HG03558 (cell line): ENCODE measurements around the gene GEN1.

Experiments used
- ATAC-seq: cut with Tn5 transposase; IDR thresholded peaks from one replicate; pipeline ENCODE4 v1.9.1; 2021; ENCODE audit warnings: moderate number of reproducible peaks; ENCODE audit not compliant: unreplicated experiment; ENCODE audit errors: extremely low read depth

Gene GEN1

GRCh38 chr2:17753803-17754663 lies at the start of gene GEN1, which contains the start of gene SMC6:
Gene GEN1, plus strand, starts transcription at chr2:17754138. Its CDS starts 5,806 bp downstream, at chr2:17759944.
Gene SMC6, minus strand, starts transcription at chr2:17753810. Its CDS starts 7,864 bp downstream, at chr2:17745946.
- peak; percentile 45 for ATAC-seq

- ATAC-seq, result no peak
Measured at GRCh38 chr2:17706845-17707244, 47.1 kb upstream of the GEN1 start.

GRCh38 chr2:17708501-17708900 lies 45.4 kb upstream of the GEN1 start:
- ATAC-seq, result no peak

DNA sequence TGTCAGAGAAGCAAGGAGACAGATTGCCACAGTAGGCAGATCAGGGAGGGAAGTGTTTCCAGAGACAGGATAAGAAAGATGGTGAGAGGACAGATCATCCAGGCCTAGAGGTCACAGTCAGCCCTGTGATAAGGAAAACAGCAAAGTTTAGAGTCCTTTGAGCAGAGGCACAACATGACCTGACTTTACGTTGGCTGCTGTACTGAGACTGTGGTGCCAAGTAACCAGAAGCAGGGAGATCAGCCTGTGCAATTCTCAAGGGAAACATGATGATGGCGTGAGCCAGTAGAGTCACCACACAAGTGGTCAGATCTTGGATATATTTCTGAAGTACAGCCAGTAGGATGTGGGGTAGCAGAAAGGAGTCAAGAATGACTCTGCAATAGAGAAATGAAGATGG lies 44.0 kb upstream of the GEN1 start:
- no peak for ATAC-seq

DNA sequence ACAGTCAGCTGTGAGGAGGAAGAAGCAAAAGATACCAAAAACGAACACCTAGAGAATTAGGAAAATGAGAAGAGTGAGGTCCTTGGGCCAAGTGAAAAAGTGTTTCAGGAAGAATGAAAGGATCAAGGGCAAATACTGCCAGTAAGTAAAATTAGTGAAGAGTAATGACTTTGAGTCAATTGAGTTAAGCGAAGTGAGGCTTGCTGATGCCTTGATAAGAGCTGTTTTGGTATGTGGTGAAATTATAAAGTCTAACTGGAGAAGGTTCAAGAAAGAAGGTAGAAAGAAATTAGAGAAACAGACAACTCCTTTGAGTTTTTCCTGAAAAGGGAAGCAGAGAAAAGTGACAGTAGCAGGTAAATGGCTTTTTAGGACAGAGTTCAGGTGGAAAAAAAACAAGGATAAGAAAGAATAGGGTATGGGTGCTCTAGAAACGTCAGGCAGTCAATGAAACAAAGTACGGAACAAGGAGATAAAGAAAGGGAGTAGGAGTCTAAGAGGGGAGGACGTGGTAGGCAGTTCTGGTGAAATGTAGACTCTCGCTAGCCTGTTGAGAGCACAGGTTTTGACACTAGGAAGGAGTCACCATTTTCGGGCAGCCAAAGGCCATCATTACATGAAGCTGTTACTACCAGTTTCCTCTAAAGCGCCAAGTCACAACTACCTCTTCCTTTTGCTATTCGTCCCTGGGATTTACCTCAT lies 43.2 kb upstream of the GEN1 start:
- ATAC-seq, result no peak

DNA sequence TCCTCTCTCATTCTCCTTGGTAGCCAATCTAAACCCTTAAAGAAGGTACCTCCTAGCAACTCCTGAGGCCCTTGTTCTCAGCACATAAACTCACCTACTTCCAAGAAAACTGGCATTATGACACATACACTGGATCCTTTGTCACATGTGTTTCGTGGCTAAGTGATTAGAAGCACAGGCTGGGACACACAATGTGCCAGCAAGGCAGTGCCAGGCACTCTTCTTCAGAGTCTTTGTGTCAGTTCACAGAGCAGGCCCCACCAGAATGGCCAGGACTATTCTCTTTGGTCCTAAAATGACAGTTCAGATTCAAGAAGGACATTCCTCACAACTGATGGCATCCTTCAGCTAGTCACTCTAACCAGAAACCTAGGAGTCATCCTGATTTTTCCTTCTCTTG lies 40.6 kb upstream of the GEN1 start:
- ATAC-seq, result no peak

DNA sequence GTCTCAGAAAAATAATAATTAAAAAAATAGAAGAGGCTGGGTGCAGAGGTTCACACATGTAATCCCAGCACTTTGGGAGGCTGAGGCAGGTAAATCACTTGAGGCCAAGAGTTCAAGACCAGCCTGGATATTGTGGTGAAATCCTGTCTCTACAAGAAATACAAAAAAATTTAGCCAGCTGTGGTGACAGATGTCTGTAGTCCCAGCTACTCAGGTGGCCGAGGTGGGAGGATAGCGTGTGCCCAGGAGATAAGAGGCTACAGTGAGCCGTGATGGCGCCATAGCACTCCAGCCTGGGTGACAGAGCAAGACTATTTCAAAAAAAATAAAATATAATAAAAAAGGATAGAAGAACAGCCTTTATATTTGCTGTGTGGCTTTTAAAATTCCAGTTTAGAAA lies 36.3 kb upstream of the GEN1 start:
- no peak for ATAC-seq

DNA sequence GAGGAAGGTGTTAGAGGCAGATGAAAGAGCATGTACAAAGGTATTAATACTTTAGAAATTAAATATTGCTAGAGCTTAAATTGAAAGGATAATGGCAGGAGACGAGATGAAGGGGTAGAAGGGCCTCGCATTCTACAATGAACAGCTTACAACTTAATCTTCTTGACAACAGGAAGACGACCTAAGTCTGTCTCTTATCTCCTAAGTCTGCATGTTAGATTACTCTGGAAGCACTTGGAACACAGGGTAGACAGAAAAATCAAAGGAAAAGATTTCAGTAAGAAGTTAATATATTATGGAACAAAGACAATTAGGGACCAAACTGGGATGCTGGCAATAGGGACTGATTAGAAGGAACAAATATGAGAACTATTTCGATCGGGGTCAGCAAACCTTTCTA lies 35.2 kb upstream of the GEN1 start:
- no peak for ATAC-seq

DNA sequence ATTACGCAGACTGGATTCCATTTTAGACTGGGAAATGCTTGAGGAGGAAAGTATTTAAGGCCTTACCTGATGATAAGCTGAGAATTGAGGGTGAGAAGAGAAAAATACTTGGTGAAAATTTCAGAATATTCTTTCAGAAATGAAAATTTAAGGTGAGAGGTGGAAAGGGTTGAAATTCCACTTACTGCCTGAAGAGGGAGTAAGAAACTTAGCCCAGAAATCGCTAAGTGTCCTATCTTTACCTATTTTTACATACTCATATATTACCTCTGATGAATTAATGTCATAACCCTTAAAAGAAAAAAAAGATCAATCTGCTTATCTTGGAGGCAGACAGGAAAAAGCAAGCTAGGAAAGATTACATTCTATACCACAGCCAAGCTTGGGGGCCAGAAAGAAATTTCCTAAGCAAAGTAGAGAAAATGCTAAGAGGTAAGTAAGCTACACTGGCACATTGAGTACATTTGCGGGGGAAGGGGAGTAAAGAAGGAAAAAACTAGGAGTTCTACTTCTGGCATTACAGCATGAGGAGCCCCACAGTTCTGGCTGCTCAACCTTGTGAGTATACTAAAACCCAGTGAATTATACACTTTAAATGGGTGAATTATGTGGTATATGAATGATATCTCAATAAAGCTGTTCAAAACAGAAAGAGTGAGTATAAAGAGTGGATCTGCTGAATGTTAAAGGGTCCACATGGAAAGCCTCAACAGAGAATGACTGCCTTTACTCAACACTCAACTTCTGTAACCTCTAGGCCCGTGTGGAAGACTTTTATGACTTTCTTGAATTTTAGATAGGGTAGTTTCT lies 34.2 kb upstream of the GEN1 start:
- no peak for ATAC-seq

- no peak for ATAC-seq
Measured at GRCh38 chr2:17728210-17728609, 25.7 kb upstream of the GEN1 start.

GRCh38 chr2:17729880-17730279 lies 24.1 kb upstream of the GEN1 start:
- ATAC-seq, result no peak

DNA sequence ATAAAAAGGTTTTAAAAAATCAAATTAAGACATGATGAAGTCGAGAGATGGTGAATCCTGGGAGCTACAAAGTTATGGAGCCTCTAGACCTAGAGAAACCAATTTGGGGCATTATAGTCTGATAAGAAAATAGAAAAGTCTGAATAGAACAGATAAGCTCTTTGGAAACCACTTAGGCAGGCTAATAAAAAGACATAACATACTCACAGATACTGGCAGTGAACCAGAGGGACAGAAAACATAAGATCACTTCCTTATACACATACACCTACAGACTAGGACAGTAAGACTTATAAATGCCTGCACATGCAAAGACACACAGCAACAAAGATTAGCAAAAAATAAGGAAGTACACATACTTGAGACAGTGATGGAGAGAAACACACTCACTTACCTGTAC lies 20.3 kb upstream of the GEN1 start:
- ATAC-seq, result no peak

DNA sequence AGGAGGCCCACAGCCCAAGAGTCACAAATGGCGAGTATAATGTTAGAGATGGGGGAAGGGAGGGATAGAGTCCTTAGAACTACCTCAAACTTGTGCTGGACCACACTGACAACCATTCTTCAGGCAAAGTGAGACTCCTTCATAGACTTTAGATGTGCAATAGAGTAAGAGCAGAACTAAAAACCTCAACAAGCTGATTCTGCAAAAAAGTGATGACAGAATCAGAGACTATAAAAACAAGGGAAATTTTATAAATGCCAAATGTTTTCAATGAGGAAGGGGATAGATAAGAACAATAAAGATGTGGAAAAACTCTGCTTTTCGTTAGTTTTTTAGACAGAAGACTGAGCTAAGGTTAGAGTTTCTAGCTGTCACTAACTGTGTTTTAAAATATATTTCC lies 18.1 kb upstream of the GEN1 start:
- no peak for ATAC-seq

GRCh38 chr2:17736989-17737388 lies 16.9 kb upstream of the GEN1 start:
- ATAC-seq, result no peak

DNA sequence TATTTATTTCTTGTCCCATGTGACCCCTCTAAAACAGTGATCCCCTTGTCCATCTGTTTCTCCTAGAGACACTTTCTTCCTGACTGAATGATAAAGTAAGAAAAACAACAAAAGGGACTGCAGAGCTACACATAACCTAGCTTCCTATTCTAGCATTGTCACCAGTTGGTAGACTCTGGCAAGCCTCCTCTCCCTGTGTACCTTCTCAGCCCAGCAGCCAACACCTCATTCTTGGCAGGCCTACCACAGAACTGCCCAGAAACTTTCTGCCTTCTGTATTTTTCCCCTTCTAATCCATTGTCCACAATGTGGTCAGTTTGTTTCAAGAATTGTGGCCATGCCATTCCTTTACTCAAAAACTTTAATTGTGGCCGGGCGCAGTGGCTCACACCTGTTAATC lies 13.7 kb upstream of the GEN1 start:
- no peak for ATAC-seq

DNA sequence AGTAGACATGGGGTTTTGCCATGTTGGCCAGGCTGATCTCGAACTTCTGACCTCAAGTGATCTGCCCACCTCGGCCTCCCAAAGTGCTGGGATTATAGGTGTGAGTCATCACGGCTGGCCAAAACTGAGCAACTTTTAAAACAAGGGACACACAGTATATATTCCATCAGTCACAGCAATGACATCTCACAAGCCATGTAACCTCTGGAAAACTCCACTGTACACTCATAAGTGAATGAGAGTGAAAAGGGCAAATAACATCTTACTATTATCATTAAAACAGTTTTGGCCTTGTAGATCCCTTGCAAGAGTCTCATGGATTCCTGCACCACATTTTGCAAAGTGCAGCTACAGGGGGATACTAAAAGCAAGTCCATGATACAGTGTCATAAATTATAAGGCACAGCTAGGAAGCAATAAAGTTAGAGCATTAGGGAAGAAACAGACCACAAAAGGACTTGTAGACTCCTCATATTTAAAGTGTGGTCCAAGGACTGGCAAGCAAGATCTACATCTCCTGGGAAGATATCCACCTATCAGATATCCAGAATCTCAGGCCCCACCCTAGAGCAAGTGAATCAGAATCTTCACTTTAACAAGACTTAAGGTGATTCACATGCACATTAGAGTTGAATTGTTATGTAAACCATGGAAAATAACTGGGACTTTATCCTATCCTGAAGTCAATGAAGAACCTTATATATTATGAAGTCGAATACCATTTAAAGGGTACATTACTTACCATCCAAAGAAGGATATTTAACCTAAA lies 6.1 kb upstream of the GEN1 start:
- ATAC-seq, result no peak

DNA sequence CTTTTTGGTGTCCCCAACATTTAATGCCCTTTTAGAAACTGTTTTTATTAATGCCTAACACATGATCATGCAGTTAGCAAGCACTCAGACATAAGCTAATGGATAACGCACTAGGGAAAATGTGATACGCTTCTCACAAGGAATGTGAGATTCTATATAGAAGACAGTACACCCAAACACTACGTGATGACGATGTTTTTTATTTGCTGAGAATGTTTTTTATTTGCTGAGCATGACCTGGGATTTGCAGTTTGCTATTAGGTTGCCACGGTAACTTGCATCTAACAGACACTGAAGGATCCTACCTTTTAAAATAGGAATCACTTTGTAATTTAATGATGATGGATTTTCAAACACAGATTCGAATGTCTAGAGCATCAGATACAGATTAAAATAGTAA lies 5.2 kb upstream of the GEN1 start:
- no peak for ATAC-seq

GRCh38 chr2:17749753-17750438 lies 4.0 kb upstream of the GEN1 start:
- ATAC-seq, result peak; percentile 29

- ATAC-seq, result no peak
Measured at GRCh38 chr2:17752246-17752645, 1.7 kb upstream of the GEN1 start.
